Limb (tissue), 2 donors: ENCODE data around the gene RAD21L1.

Experiments
- DNase-seq, 2 donors: peaks; one replicate each; pipeline ENCODE4 v3.0.0-alpha.2; 2016; ENCODE audit errors: extremely low spot score in 2 of 2

RAD21L1 gene

GRCh38 chr20:1272368-1273100, 46.7 kb downstream of the RAD21L1 start:
- no peak for DNase-seq

DNA sequence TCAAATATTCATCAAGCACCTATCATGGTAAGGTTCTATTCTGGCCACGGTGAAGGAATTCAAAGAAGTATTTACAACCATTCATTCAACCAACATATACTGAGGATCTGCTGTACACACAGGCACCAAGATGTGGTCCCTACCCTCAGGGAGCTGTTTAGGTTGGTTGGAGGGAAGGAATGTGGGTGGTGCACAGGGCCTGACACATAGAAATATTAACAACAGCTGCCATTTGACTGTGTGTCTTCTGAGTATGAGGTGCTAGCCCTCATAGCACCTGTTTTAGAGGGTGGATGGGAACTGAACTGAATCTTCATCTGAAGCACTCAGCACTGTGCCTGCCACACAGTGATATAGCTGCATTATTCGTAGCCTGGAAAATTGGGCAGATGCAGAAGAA, 47.5 kb downstream of the RAD21L1 start:
- no peak for DNase-seq

DNA sequence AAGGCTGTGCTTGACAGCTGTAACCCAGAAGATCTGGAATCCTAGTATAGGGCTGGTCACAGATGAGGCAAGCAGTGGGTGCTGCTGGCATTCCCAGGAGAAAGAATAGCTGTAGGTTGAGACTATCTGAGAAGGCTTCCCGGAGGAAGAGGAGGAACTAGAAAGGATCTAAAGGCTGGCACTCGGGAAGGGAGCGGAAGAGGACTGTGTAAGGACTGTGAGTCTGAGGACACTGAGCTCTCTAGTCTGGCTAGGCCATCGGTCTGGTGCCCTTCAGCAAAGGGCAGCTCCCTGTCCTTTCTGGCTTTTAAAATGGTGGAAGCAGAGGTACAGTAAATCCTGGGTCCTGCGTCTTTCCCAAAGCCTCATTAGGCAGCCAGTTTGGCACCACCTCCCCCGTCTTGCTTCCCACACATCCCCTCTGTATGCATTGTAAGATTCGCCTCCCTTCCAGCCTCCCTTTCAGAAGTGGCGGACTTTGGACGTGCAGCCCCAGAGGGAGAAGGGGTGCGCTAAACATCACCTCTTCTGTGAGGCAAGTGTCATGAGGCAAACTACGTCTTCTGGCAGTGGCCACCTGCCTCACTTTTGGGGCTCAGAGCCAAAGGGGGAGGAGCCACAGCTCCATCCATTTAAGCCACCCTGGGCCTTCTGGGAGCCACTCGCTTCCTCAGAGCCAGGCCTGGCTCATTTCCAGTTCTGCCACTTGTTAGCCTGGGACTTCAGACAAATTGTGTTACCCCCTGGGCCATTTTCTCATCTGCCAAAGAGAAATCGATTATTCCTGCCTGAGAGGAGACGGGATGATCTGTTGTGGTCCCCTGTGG, 48.9 kb downstream of the RAD21L1 start:
- peak in 1 of 2 donors; percentile 63 for DNase-seq

DNA sequence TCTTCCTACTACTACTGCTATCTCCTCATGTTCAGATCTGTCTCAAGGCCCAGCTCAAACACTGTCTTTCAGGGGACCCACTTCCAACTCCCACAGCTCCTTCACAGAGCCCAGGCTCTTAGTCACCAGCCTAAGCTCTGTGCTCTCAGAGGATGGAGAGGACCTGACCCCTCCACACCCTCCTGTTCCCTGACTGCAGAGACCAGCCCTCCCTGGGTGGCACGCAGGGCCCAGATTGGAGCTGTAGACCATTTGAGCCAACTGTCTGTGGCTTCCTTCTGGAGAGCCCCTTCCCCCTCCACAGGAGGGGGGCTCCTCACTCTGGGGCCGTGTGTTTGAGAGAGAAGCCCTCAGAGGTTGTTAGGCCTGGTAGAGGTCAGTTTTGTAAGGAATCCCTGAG, 50.1 kb downstream of the RAD21L1 start:
- DNase-seq = no peak

DNA sequence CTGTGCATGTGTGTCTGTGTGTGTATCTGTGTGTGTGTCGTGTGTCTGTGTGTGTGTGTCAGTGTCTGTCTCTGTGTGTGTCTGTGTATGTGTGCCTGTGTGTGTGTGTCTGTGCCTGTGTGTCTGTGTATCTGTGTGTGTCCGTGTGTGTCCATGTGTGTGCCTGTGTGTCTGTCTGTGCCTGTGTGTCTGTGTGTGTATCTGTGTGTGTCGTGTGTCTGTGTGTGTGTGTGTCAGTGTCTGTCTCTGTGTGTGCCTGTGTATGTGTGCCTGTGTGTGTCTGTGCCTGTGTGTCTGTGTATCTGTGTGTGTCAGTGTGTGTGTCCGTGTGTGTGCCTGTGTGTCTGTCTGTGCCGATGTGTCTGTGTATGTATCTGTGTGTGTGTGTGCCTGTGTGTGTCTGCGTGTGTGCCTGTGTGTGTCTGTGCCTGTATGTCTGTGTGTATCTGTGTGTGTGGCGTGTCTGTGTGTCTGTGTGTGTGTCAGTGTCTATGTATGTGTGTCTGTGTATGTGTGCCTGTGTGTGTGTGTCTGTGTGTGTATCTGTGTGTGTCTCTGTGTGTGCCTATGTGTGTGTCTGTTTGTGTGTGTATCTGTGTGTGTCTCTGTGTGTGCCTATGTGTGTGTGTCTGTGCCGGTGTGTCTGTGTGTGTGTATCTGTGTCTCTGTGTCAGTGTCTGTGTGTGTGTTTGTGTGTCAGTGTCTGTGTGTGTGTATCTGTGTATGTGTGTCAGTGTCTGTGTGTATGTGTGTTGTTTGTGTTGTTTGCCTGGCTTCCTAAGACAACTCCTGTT, 51.9 kb downstream of the RAD21L1 start:
- no peak for DNase-seq

DNA sequence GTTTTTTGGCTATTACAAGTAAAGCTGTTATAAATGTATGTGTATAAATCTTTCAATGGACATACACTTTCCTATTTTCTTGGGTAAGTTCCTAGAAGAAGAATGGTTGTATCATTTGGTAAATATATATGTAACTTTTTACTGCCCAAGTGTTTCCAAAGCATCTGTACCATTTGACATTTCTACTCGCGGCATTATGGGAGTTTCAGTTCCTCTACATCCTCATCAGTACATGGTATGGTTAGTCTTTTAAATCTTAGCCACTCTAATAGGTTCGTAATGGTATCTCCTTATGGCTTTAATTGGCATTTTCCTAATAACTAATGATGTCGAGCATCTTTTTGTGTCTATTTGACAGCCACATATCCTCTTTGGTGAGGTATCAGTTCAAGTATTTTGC, 53.1 kb downstream of the RAD21L1 start:
- DNase-seq = no peak

GRCh38 chr20:1280195-1281102, 54.6 kb downstream of the RAD21L1 start:
- no peak for DNase-seq

DNA sequence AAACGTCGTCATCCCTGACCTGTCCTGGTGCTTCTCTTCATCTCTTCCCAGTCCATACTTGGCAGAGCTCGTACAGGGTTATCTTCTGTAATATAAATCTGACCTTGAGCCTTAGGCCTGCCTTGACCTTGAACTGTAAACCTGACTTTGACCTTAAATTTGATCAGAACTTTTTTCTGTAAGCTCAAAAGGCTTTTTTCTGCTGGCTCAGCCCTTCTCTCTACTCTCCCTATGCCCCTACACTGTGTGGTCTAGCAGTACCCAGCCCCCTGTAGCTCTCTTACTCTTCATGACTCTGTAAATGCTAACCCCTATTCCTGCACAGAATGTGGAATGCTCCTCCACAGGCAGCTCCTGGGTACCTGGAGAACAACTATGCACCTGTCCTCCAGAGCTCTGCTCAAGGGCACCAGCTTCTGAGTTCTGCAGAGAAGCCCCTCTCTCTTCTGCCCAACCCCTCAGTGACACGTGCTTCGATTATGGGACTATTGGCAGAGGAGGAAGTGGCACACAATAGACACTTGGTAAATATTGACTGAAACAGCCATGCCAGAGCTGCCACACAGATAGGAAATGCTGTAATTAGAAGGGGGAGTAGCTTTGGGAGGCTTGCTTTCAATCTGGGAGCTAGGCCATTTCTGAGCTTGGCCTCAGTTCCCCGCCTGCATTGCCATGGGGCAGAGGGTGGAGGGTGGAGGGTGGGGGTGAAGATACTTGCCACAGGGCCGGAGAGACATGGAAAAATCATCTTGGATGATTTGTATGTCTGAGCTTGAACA, 55.6 kb downstream of the RAD21L1 start:
- peak in 1 of 2 donors; percentile 11 for DNase-seq

DNA sequence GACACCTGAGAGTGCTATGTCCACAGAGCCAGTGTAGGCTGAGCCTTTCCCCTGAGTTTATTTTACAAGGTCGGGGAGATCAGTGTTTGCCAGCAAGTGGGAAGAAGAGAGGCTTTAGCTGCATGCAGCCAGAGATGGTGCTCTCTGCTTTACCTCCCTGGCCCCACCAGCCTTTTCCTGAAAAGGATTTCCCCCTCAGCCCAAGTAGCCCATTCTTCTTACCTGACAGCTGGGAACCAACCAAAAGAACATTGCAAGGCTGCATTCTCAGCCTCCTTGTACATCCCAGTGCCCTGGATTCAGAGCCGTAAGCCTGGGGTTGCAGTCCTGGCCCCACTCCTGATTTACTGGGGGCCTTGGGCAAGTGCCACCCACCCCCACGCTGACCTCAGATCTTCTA, 57.1 kb downstream of the RAD21L1 start:
- DNase-seq = peak in 1 of 2 donors; percentile 9

DNA sequence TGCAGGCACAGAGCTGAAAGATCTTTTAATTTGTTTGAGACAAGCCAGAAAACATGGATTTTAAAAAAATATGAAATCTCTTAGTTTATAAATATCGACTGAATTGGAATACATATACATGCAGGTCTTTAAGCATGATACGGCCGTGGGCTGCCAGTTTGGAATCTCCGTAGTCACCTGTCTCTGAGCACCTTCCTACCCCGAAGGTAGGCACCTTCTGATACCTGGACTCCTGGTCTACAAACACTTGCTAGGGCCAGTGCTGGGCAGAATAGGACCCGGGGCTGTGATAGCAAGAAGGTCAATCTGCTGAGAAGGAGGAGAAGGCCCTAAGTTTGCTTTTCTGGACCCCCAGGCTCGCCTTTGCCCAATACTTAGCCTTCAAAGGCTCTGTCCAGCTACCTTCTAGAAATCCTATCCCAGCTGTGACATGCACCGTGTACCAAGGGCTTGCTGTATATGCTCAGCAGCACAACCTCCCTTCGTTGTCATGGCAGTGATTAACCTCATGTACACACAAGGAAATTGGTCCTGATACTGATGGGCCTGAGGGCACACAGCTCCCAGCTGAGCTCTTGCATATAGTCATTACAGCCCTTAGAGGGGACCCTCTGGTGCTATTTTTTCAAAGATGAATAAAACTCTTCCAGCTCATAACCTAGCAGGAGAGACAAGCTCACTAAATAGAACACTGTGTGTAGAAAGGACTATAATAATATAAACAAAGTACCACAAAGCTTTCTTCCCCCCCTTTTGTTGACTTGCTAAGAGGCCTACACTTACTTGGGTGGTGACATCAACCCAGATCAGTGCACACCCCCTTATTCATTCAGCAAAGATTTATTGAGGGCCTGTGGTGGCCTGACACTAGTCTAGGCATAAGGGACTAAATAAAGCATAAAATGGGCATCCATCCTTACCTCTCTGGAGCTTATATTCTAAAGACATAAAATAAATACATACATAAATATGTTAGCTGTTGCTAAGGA, 58.0 kb downstream of the RAD21L1 start:
- peak in 1 of 2 donors; percentile 11 for DNase-seq

- no peak for DNase-seq
These were observed 60.6 kb downstream of the RAD21L1 start for GRCh38 chr20:1286267-1287024.

- no peak for DNase-seq
These were observed 61.5 kb downstream of the RAD21L1 start for GRCh38 chr20:1287306-1287705.

DNA sequence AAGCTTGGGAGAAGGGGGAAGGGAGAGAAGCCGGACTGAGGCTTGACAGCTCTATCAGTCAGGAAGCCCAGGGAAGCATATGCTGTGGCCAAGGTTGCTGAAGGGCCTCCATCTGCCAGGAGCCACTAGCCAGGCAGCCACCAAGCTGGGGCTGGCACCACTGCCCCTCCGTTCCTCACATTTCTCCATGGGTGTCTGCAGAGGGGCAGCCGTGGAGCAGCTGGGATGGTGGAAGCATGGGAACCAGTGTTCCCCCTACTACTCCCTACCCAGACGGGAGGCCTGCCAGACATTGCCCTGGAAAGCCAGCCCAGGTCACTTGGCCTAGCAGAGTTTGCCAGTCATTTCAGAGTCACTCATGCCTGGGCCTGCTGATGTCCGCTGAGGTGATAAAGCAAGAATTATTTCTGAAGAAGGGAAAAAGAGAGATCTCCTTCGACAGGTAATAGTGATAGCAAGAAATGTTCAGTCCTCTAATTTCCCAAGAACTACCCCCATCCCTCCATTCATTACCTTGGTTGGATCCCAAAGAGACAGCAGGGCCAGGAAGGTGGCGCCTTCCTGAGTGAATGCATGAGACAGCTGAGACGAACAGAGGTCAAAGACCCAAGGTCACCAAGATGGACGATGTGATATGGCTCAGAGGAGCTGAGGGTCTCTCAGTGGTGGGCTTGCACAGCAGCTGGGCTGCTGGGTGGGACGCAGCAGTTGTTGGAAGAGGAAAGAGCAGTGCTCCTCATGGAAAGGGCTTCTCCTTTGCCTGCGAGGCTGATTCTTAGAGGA, 62.1 kb downstream of the RAD21L1 start:
- no peak for DNase-seq

DNA sequence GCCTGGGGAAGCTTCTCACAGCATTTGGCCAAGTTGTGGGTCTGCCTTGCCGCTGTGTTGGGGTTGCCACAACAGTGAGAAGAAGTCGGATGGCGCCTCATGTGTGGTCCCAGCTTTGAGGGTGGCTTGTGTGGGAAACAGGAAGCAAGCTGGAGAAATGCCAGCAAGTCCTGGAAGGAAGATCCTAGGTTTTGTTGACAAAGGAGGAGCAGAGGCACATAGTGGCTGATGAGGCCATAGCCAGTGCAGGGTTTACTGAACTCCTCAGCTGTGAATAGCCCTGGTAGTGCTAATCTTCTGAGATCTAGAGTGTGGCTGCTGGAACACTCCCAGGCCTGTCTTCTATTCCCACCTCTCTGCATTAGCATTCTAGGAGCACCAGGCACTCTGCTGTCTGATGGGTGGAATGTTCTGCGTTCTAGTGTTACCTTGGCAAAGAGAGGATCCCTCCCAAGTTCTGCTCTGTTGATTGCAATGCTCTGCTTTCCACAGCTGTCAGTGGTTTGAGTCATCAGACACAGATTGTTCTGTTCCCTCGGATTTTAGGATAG, 65.4 kb downstream of the RAD21L1 start:
- no peak for DNase-seq

- DNase-seq = no peak
These were observed 66.8 kb downstream of the RAD21L1 start for GRCh38 chr20:1292620-1293019.

- DNase-seq = no peak
These were observed 68.0 kb downstream of the RAD21L1 start for GRCh38 chr20:1293641-1294379.
